Mammary epithelial cell (primary cell): ENCODE results near the gene NATD1.

ENCODE experiments used
- CTCF ChIP-seq, 2 donors: IDR thresholded peaks in 1 of 2; conservative IDR thresholded peaks in 1 of 2; 2 replicates each; pipeline ENCODE4 v1.5.1; 2011 to 2012; ENCODE audit warnings: inconsistent platforms in 2 of 2, low read length in 2 of 2, mild to moderate bottlenecking in 2 of 2, control low read depth in 1 of 2, low read depth in 1 of 2; ENCODE audit not compliant: insufficient read depth in 1 of 2; ENCODE audit errors: extremely low read depth in 1 of 2
- EZH2 ChIP-seq: IDR thresholded peaks from 2 replicates; pipeline ENCODE4 v1.6.1; 2012; ENCODE audit warnings: low read length, inconsistent platforms, borderline replicate concordance

- TF ChIP-seq CTCF (conservative IDR thresholded peaks at IDR 0.05 in 1 of 2, IDR thresholded peaks at IDR 0.05 in 1 of 2; ENCODE audit: extremely low read depth in 1 of 2, insufficient read depth in 1 of 2, low read depth in 1 of 2, low read length in 2 of 2) (no peak), EZH2 (no peak)
These were observed 51.3 kb downstream of the NATD1 start for GRCh38 chr17:21201874-21202273.
